PFSK-1 (cell line): ENCODE measurements around the gene KRTAP2-2.

Source experiments
- POLR2AphosphoS5 ChIP-seq: IDR thresholded peaks from 2 replicates; pipeline ENCODE4 v1.6.1; 2012; ENCODE audit warnings: low read depth, mild to moderate bottlenecking, control low read depth, low read length, moderate library complexity
- SIN3A ChIP-seq: IDR thresholded peaks from 2 replicates; pipeline ENCODE4 v1.6.1; 2012; ENCODE audit warnings: mild to moderate bottlenecking, low read length, moderate library complexity, borderline replicate concordance; ENCODE audit not compliant: insufficient read depth
- TAF1 ChIP-seq: IDR thresholded peaks from 2 replicates; pipeline ENCODE4 v1.6.1; 2012; ENCODE audit warnings: low read length, control low read depth, borderline replicate concordance; ENCODE audit not compliant: insufficient read depth

GRCh38 chr17:41082626-41083025 is 27.6 kb upstream of the KRTAP2-2 start:
- no peak for TF ChIP-seq POLR2AphosphoS5
- no peak for TF ChIP-seq SIN3A
- no peak for TF ChIP-seq TAF1
